Caki2 (cell line): ENCODE measurements around the gene PI4K2A. TPM values are rescaled to one million over a fixed set of nuclear protein-coding genes. Genes with fewer than 3 reads are reported as not detected.

ENCODE experiments used
- DNase-seq: peaks from one replicate; pipeline ENCODE4 v3.0.0-alpha.2; 2015; ENCODE audit warnings: low read depth
- in situ Hi-C: cut with HindIII; loops from 2 replicates; pipeline ENCODE4 v1.10.0; 2016; ENCODE audit warnings: low sequenced_read_pairs, low pct_unique_long_range_greater_than_20kb, mixed read lengths
- total RNA-seq: library from RNA; depleted of rRNA; stranded (reverse); fragments of >200 nt; shearing (Covaris generic); gene quantifications from 2 replicates; pipeline ENCODE4 v1.2.3, GENCODE V29; 2014; ENCODE audit warnings: low replicate concordance; rRNA removed

PI4K2A gene
- total RNA-seq, 1 experiment from 2014 or later, result 12.7 TPM

DNA sequence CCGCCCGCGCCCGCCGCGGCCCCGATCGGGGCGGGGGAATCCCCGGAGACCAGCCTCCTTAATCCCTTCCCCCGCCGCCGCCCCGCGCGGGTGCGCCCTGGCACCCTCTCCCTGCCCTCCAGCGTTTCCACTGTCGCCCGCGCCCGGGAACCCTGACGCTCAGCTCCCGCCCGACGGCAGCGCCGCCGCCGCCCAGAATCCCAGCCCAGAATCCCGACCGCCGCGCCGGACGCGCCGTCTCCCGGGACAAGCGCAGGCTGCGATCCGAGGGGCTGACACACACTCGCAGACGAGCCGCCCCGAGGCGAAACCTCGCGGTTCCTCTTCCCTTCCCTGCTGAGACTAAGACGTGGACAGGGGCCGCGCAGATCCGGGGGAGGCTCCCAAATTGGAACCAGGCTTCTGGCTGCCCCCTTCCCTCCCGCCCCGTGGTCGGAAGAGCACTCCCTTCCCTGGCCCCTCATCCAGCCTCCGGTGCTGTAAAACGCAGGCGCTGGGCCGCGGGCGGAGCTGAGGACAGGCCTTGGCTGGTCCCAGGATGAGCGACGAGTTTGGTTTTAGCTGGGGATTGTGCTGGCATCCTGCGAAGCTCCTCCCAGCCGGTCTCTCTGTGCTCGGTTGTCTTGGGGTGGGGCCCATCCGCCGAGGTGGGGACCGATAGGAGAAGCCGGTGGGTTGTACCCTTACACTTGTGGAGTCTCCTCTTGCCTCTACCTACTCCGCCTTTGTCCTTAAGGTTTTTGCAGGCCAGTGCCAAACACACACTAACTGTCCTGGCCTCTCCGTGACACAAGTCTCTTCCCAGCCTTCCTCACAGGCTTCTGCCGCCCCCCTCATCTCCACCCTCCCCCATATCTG is 74.2 kb downstream of the PI4K2A start:
- in situ Hi-C loops, result no loop called here
- peak; percentile 50 for DNase-seq

DNA sequence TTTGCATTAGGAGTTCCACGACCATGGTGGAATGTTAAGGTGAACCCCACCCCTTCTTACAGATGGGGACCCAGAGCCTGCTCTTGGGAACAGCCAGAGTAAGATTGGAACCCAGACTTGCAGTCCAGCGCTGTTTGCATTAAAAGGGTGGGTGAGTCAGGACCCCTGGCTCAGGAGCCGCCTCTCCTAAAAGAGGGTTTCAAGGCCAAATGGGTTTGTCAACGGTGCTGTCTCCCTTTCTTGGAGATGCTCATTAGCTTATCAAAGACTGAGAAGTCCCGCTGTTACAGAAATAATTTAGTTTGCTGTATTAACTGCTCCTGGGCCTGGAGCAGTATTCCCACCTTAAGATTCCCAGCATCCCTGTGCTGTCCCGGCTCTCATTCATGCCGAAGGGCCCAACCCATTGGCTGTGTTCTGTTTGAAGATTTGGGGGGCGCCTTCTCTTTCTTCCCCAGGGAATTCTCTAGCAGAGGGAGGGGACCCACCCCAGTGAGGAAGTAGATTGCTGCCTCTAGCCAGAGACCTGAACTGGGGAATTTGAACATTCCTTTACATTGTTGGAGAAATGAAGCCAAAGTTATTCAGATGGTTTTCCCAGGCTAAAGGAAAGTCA is 74.9 kb downstream of the PI4K2A start:
- no peak for DNase-seq
- in situ Hi-C loops, result no loop called here

- DNase-seq, result no peak
- in situ Hi-C loops, result no loop called here
These were observed 77.2 kb downstream of the PI4K2A start for GRCh38 chr10:97717627-97718026.

- DNase-seq, result no peak
- in situ Hi-C loops, result no loop called here
These were observed 77.7 kb downstream of the PI4K2A start for GRCh38 chr10:97718178-97718577.

- in situ Hi-C loops, result no loop called here
- peak; percentile 46 for DNase-seq
These were observed 78.2 kb downstream of the PI4K2A start for GRCh38 chr10:97718659-97719142.

DNA sequence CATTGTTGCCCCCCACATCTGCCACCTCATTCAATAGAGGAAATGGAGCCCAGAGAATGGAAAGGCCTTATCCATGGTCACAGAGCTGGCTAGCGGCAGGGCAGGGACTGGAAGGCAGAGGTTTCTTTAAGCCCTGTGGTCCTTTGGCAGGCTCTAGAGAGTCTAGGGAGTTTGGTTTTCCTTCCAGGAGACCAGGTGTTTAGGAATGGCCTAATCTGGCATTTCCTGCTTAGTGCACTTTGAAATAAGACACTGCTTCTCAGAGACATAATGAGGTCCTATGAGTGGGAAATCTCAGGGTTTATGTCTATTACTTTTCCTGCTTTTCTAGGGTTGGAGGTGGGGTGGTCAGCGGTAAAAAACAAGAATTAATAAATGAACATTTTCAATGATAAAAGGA is 79.1 kb downstream of the PI4K2A start:
- DNase-seq, result no peak
- in situ Hi-C loops, result no loop called here

DNA sequence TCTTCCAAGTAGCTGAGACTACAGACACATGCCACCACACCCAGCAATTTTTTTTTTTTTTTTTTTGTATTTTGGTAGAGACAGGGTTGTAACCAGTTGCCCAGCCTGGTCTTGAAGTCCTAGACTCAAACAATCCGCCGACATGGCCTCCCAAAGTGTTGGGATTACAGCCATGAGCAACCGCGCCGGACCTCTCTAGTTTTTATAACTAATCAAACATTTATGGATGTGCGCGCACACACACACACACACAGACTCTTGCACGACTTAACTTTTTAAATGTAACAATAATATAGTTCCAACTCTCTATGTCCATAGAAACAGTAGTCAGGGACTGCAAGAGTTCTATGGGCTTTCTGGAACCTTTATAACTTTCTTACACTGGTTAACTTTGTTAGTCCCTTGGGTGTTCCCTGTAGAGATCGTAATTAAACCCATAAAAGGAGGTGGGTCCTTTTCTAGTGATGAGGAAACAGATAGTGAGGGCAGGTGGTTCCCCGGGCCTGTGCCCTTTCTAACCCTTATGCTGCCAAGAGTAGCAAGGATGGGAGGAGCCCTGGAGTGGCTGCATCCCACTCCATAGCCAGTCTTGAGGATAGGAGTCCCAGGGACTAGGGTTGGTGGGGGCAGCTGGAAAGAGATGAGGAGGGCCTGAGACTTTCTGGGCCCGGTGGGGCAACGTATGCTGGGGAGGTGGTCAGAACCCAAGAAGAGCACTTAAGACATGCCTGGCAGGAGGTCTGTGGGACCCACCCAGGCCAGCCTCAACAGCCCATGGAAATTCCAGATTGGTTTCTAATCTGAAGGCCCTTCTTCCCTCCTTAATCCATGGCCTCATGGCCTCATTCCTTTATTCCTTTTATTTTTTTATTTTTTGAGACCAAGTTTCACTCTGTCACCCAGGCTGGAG is 81.7 kb downstream of the PI4K2A start:
- in situ Hi-C loops, result no loop called here
- no peak for DNase-seq

DNA sequence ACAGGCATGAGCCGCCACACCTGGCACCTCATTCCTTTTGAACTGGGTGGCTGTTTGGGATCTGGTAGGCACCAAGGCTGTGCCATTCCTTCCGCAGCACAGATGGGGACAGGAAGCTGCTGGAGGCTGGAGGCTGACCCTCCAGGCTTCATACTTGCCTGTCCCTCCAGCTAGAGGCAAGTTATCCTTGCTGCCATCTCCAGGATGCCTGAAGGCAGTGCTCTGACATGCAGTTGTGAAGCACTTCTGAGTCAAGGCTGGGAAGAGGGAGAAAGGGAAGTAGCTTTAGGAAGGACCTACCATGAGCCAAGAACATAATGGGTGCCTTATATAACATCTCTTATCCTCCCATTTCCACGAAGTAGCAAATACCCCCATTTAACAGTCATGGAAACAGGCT is 82.5 kb downstream of the PI4K2A start:
- DNase-seq, result no peak
- in situ Hi-C loops, result no loop called here

- in situ Hi-C loops, result no loop called here
- DNase-seq, result no peak
These were observed 84.0 kb downstream of the PI4K2A start for GRCh38 chr10:97724341-97724941.

Other genes starting within 250 kb of the PI4K2A start
- gene RRP12, start 239.3 kb upstream of the PI4K2A start, total RNA-seq, result 15.5 and 19.9 TPM in 2 replicates
- 1,147 and 1,402 TPM in 2 replicates for gene PGAM1, start 214.5 kb upstream of the PI4K2A start, total RNA-seq
- gene EXOSC1, start 194.7 kb upstream of the PI4K2A start, total RNA-seq, result 52.6 and 63.7 TPM in 2 replicates
- gene ZDHHC16, start 194.5 kb upstream of the PI4K2A start, total RNA-seq, result 78.4 and 78.6 TPM in 2 replicates
- 40.6 and 48.4 TPM in 2 replicates for gene MMS19, start 142.2 kb upstream of the PI4K2A start, total RNA-seq
- gene UBTD1, start 141.7 kb upstream of the PI4K2A start, total RNA-seq, result 13.0 and 23.3 TPM in 2 replicates
- gene ANKRD2, start 67.9 kb upstream of the PI4K2A start, total RNA-seq, result 15.6 and 19.4 TPM in 2 replicates
- gene HOGA1, start 56.3 kb upstream of the PI4K2A start, total RNA-seq, result 70.8 and 91.3 TPM in 2 replicates
- gene C10orf62, start 51.0 kb upstream of the PI4K2A start, total RNA-seq, result 0.41 TPM in 1 of 2 replicates, not detected in the other
- gene MORN4, start 7.2 kb upstream of the PI4K2A start, total RNA-seq, result 8.2 and 10.5 TPM in 2 replicates
- 44.0 and 46.1 TPM in 2 replicates for gene AVPI1, start 46.6 kb downstream of the PI4K2A start, total RNA-seq
- gene MARVELD1, start 73.1 kb downstream of the PI4K2A start, total RNA-seq, result 58.1 and 60.8 TPM in 2 replicates
- 18.9 and 30.5 TPM in 2 replicates for gene ZFYVE27, start 96.5 kb downstream of the PI4K2A start, total RNA-seq
- gene SFRP5, start 131.3 kb downstream of the PI4K2A start, total RNA-seq, result not detected in 2 replicates
- 5.1 and 5.4 TPM in 2 replicates for gene GOLGA7B, start 209.2 kb downstream of the PI4K2A start, total RNA-seq